GM21447 (cell line): ENCODE results near the gene CYYR1.

Experiments used
- ATAC-seq: cut with Tn5 transposase; IDR thresholded peaks from one replicate; pipeline ENCODE4 v1.9.1; 2021; ENCODE audit not compliant: unreplicated experiment

The CYYR1 gene

DNA sequence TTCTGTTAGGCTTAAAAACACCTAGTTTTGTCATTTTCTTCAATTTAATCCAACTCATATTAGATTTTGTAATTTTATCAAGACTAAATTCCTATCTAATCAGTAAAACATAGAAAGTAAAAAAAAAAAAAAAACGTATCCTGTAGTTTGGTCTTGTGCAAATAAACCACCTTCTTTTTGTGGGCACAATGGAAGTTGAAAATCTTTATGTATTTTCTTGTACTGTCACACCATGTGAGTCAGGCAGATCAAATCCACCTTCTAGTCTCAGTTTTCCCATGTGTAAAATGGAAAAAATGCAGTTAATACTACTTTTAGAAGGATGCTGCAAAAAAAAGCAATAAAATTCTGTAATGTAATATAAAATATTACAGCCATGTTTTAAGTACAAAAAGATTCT is 129.8 kb downstream of the CYYR1 start:
- no peak for ATAC-seq

DNA sequence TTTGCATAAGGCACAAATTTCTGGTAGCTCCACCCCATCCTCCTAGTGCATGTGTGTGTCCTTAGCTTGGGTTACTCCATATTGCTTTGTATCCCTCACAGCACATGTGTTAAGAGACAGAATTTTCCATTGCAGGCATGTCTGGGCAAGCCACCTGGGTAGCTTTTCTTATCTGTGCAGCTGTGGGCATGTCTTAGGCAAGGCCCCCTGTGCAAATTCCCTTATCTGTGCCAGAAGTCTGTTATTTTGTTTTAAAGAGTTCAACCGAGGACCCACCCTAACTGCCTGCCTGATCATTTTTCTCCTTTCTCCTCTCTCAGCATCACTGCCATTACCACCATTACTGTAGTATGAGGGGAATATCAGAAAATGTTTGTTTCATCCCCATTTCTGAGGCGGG is 131.9 kb downstream of the CYYR1 start:
- no peak for ATAC-seq

DNA sequence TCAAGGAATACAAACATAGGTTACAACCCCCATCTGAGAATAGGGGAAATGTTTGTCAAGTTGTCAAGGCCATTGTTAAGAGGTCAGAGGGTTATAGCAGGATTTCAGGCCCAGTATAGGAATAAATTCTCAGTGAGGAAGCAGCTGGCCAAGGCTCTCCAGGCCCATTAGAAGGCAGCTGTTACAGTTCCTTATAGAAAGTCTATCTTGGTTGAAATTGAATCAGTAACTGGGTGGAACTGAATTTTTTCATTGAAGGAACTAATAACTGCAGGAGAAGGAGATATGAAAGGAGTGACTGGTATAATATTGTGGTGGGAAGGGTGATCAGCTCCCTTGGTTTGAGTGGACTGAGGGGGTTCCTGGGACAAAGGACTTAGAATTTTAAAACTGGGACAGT is 134.1 kb downstream of the CYYR1 start:
- ATAC-seq = no peak

DNA sequence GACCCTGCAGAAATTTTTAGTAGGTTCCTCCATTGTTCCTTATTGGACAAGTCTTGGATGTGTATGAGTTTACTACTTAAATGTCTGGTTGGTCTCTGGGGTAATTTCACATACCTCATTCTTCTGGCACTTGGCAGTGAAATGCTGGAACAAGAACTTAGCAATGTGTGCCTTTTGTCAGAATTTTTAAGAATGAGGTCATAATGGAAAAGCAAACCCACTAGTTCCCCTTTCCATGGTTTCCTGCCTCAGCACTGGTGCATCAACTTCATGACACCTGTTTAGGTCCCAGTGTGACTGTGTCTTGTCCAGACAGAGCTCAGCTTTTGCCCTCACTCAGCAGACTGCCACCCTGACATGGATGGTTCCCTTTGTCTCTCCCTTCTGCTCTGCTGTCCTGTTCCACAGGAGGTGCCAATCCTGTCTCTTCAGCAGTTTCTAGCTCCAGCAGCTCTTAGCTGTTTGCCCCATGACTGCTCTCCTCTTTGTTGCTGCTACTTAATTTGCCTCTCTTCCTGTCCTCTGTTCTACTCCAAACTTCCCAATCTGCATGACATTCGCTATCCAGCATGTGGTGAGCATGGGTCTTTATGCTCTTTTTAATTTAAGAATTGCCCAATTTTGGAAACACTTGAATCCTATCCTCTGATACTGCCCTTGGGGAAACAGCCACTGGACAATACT is 135.6 kb downstream of the CYYR1 start:
- ATAC-seq = no peak

DNA sequence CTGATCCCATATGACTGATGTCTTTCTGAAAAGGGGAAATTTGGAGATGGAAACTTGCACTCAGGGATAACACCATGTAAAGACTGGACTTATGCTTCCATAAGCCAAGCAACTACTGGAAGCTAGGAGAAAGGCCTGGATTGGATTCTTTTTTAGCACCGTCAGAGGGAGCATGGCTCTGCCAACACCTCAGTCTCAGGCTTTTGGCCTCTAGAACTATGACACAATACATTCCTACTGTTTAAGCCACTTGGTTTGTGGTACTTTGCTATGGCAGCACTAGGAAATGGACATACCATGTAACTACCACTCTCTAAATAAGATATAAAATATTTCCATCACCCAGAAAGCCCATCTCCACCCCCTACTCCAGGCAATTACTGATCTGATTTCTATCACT is 139.7 kb downstream of the CYYR1 start:
- no peak for ATAC-seq

DNA sequence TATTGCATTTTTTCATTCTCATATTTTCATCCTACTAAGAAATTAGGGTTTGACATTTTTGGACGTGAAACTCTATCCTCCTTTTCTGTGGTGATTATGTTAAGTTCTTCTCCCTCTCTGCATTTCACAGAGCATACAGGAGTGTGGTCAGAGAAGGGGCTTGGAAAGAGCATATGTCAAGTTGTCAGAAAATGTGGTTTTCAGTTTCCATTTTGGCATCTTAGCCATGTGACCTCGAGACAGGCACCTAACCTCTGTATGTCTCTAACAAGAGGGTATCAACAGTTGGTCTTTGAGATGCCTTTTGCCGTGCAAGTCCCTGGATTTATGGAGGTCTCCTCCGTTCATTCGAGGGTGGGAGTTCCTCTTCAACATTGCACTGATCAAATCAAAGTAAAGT is 140.7 kb downstream of the CYYR1 start:
- no peak for ATAC-seq

DNA sequence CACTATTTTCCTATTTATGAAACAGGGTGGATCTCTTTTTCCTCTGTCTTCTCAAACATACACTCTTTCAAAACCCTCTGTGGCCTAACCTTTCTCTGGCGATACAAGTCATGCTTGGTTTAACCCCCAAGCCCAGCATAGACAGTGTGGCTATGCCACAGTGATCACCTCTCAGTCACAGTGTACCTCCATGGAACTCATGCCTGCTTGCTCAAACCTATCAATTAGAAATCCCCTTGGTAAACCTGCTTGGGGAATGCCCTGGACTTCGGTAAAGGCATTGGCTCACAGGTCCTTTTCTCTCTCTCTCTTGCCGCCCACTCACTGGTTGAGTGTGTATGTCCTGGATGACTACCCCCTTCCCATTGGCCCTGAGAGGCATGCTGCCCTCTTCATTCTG is 147.5 kb downstream of the CYYR1 start:
- no peak for ATAC-seq

DNA sequence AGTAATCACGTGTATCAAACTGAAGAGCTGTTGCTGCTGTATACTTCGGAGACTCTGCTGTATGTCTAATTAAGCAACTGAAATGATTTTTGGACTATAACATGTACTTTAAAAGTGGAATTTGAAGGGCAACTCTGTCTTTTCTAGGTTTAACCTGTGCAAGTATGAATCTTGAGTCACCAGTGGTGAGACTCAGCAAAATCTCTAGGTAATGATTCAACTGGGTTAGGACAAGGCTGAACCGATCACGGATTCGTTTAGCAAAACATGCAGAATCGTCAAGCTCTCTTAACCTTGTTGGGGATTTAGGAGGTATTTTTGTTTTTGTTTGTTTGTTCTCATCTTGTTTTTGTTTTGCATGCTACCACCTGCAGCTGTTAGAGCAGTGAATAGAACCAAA is 149.6 kb downstream of the CYYR1 start:
- ATAC-seq = no peak

DNA sequence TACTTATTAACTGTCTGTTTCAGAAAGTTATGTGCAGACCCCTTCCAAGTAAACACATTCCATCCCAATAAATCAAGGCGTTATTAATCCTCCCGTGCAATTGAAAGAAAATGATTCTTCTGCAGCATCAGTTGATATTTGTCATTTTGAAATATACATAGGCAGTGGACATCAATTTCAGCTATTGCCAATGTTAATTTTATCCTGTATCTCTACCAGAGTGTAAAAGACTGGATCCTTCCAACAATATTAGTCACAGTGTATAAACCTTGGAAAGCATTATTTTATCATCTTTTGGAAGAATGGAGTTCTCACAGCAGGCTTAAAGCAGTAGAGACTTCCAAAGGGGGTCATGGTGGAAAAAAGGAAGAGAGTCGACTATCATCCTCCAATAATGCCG is 150.4 kb downstream of the CYYR1 start:
- no peak for ATAC-seq

DNA sequence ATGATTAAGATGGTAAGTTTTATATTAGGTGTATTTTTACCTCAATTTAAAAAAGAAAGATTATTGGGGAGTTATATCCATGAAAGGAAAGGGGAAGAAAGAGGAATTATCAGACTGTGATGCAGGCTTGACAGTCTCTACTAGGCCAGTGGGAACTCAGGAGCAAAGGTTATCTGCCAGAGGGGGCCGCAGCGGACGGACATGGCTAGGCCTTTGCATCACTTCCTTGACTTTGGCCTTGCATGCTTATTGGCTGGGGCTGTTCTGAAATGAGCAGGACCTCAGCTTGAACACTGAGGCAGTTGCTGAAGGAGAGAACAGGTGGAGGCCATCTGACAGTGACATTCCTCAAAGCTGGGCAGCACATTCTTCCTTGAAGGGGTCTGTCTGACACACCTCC is 150.9 kb downstream of the CYYR1 start:
- ATAC-seq = no peak

DNA sequence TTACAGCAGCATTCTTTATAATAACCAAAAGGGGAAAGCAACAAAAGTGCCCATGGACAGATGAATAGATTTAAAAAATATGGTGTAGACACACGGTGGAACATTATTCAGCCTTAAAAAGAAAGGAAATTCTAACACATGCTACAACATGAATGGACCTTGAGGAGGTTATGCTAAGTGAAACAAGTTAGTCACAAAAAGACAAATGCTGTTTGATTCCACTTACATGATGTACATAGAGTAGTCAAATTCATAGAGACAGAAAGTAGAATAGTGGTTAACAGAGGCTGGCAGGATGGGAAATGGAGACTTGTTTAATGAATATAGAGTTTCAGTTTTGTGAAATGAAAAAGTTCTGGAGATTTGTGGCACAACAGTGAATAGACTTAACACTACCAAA is 151.4 kb downstream of the CYYR1 start:
- no peak for ATAC-seq
